MM.1S (cell line): ENCODE data around the gene COMP.

Experiments used
- DNase-seq: peaks from one replicate; pipeline ENCODE4 v3.0.0-alpha.2; 2015
- H2AFZ ChIP-seq: fragments of 300-600 bp; sonication (generic); 2 replicates; pipeline ENCODE4 v1.6.0; 2016; ENCODE audit warnings: antibody characterized with exemption, low read length
- H3F3A ChIP-seq: fragments of 300-600 bp; sonication (generic); 2 replicates; pipeline ENCODE4 v1.6.1; 2016; ENCODE audit warnings: mild to moderate bottlenecking, antibody characterized with exemption, low read length, moderate library complexity, mixed read lengths; ENCODE audit not compliant: insufficient read depth
- H3K27ac ChIP-seq: fragments of 300-600 bp; sonication (generic); 2 replicates; pipeline ENCODE4 v1.5.1; 2016; ENCODE audit warnings: mild to moderate bottlenecking, low read length
- H3K27me3 ChIP-seq: fragments of 300-600 bp; sonication (generic); replicated peaks from 2 replicates; pipeline ENCODE4 v1.6.0; 2016; ENCODE audit warnings: low read length; ENCODE audit not compliant: insufficient read depth
- H3K36me3 ChIP-seq: fragments of 300-600 bp; sonication (generic); replicated peaks from 2 replicates; pipeline ENCODE4 v1.6.1; 2016; ENCODE audit warnings: mild to moderate bottlenecking, low read length, mixed read lengths; ENCODE audit not compliant: insufficient read depth
- H3K4me1 ChIP-seq: fragments of 300-600 bp; sonication (generic); 2 replicates; pipeline ENCODE4 v1.6.1; 2016; ENCODE audit warnings: low read length, mixed read lengths
- H3K4me2 ChIP-seq: fragments of 300-600 bp; sonication (generic); 2 replicates; pipeline ENCODE4 v1.6.0; 2016; ENCODE audit warnings: low read depth, low read length
- H3K4me3 ChIP-seq: fragments of 300-600 bp; sonication (generic); 2 replicates; pipeline ENCODE4 v1.5.1; 2016; ENCODE audit warnings: low read length, mixed read lengths
- H3K79me2 ChIP-seq: fragments of 300-600 bp; sonication (generic); 2 replicates; pipeline ENCODE4 v1.6.1; 2016; ENCODE audit warnings: mixed run types, low read length, mixed read lengths
- H3K9ac ChIP-seq: fragments of 300-600 bp; sonication (generic); 2 replicates; pipeline ENCODE4 v1.6.1; 2016; ENCODE audit warnings: low read length, mixed read lengths
- H3K9me2 ChIP-seq: fragments of 300-600 bp; sonication (generic); replicated peaks from 2 replicates; pipeline ENCODE4 v1.6.1; 2016; ENCODE audit warnings: mild to moderate bottlenecking, low read length, mixed read lengths; ENCODE audit not compliant: insufficient read depth
- H3K9me3 ChIP-seq: fragments of 300-600 bp; sonication (generic); replicated peaks from 2 replicates; pipeline ENCODE4 v1.6.1; 2016; ENCODE audit warnings: mild to moderate bottlenecking, low read length, mixed read lengths; ENCODE audit not compliant: insufficient read depth
- H4K20me1 ChIP-seq: fragments of 300-600 bp; sonication (generic); 2 replicates; pipeline ENCODE4 v1.6.1; 2016; ENCODE audit warnings: mild to moderate bottlenecking, low read length, moderate library complexity, mixed read lengths; ENCODE audit not compliant: insufficient read depth
- EZH2 ChIP-seq: fragments of 300-600 bp; sonication (generic); optimal IDR thresholded peaks from 2 replicates; pipeline ENCODE3; 2017; ENCODE audit warnings: low read depth, mild to moderate bottlenecking, antibody characterized with exemption, low read length, mixed read lengths
- EZH2phosphoT487 ChIP-seq: fragments of 300-600 bp; sonication (generic); IDR thresholded peaks from 2 replicates; pipeline ENCODE4 v1.6.1; 2018; ENCODE audit warnings: antibody characterized with exemption, low read length
- TF ChIP-seq, protein P1 (sequence below): fragments of 300-600 bp; sonication (generic); IDR thresholded peaks from 2 replicates; pipeline ENCODE4 v1.5.1; 2016; ENCODE audit warnings: antibody characterized with exemption, low read length, mixed read lengths

Gene COMP

DNA sequence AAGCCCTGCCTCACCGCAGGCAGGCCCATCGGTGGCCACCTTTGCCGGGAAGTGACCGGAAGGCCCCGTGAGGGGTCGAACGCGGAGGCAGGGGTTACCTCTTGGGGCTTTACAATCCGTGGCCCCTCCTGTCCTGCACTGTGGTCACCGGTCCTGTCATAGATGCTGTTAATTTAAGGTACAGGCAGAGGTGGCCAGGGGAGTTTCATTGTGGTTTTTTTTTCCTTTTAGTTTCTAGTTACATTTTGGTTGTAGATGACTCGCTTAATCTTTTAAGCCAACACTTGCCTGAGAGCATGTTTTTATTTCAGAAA, 13.1 kb downstream of the COMP start:
- peak overlapping the region; percentile 34; the same call in 1 of the 2 replicates for H3K4me2 ChIP-seq
- H3K36me3 ChIP-seq: no peaks in the 10 kb centered on the region
- no peak overlapping the region for H3K4me3 ChIP-seq
- H3K4me1 ChIP-seq: peaks cover 10% of the 10 kb centered on the region
- peaks cover 27% of the 10 kb centered on the region for H3K27me3 ChIP-seq
- TF ChIP-seq, protein P1, sequence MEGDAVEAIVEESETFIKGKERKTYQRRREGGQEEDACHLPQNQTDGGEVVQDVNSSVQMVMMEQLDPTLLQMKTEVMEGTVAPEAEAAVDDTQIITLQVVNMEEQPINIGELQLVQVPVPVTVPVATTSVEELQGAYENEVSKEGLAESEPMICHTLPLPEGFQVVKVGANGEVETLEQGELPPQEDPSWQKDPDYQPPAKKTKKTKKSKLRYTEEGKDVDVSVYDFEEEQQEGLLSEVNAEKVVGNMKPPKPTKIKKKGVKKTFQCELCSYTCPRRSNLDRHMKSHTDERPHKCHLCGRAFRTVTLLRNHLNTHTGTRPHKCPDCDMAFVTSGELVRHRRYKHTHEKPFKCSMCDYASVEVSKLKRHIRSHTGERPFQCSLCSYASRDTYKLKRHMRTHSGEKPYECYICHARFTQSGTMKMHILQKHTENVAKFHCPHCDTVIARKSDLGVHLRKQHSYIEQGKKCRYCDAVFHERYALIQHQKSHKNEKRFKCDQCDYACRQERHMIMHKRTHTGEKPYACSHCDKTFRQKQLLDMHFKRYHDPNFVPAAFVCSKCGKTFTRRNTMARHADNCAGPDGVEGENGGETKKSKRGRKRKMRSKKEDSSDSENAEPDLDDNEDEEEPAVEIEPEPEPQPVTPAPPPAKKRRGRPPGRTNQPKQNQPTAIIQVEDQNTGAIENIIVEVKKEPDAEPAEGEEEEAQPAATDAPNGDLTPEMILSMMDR: no peak
- TF ChIP-seq EZH2: no peak
- no peak for TF ChIP-seq EZH2phosphoT487
- H4K20me1 ChIP-seq: no peaks in the 10 kb centered on the region
- no peak for DNase-seq
- H3K9me2 ChIP-seq: no peaks in the 10 kb centered on the region
- no peaks in the 10 kb centered on the region for H3F3A ChIP-seq
- no peak overlapping the region for H3K9ac ChIP-seq
- no peaks in the 10 kb centered on the region for H3K79me2 ChIP-seq
- H2AFZ ChIP-seq: no peak overlapping the region
- H3K9me3 ChIP-seq: no peaks in the 10 kb centered on the region
- no peak overlapping the region for H3K27ac ChIP-seq

DNA sequence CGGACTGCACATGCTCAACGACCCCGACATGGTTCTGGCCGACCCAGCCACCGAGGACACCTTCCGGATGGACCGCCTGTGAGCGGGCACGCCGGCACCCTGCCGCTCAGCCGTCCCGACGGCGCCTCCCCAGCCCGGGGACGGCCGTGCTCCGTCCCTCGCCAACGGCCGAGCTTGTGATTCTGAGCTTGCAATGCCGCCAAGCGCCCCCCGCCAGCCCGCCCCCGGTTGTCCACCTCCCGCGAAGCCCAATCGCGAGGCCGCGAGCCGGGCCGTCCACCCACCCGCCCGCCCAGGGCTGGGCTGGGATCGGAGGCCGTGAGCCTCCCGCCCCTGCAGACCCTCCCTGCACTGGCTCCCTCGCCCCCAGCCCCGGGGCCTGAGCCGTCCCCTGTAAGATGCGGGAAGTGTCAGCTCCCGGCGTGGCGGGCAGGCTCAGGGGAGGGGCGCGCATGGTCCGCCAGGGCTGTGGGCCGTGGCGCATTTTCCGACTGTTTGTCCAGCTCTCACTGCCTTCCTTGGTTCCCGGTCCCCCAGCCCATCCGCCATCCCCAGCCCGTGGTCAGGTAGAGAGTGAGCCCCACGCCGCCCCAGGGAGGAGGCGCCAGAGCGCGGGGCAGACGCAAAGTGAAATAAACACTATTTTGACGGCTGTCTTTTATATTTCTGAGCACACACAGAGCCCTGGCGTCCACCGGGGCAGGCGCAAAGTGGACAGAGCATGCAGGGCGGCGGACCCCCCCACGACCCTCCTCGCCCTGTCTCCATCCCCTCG, 13.6 kb downstream of the COMP start:
- Histone ChIP-seq H3K4me3 (no peak overlapping the region), H3K27me3 (peaks cover 22% of the 10 kb centered on the region), H3K4me2 (peak overlapping the region; percentile 34; the same call in 1 of the 2 replicates), H3K36me3 (no peaks in the 10 kb centered on the region), H3F3A (no peaks in the 10 kb centered on the region), H4K20me1 (no peaks in the 10 kb centered on the region), H3K9me2 (no peaks in the 10 kb centered on the region), H3K9me3 (no peaks in the 10 kb centered on the region), H3K4me1 (peaks cover 10% of the 10 kb centered on the region), H3K27ac (no peak overlapping the region), H2AFZ (no peak overlapping the region), H3K79me2 (no peaks in the 10 kb centered on the region), H3K9ac (no peak overlapping the region)
- TF ChIP-seq EZH2phosphoT487 (no peak), EZH2 (no peak)
- TF ChIP-seq, protein P1: no peak
- no peak for DNase-seq

DNA sequence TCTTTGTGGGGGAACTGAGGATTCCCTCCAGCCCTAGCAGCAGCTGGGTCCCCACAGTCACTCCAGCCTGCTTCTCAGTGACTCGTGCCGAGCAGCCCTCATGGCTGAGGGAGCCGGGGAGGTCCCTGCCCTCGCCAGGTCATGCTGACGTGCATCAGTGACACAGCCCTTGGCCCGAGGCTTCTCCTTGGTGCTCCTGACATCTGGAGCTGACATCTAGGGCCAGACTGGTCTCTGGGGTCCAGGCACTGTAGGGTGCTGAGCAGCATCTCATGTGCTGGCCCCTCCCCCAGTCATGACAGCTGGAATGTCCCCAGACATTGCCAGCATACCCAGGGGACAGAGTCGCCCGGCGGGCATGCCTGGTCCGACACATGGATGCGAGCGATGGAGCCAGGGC, 14.4 kb downstream of the COMP start:
- Histone ChIP-seq H3F3A (no peaks in the 10 kb centered on the region), H3K4me1 (peaks cover 10% of the 10 kb centered on the region), H4K20me1 (no peaks in the 10 kb centered on the region), H3K4me3 (no peak overlapping the region), H3K36me3 (no peaks in the 10 kb centered on the region), H3K79me2 (no peaks in the 10 kb centered on the region), H2AFZ (no peak overlapping the region), H3K9me3 (no peaks in the 10 kb centered on the region), H3K9ac (no peak overlapping the region), H3K27me3 (peaks cover 18% of the 10 kb centered on the region), H3K9me2 (no peaks in the 10 kb centered on the region), H3K4me2 (no peak overlapping the region), H3K27ac (no peak overlapping the region)
- TF ChIP-seq, protein P1: no peak
- TF ChIP-seq EZH2 (no peak), EZH2phosphoT487 (no peak)
- no peak for DNase-seq
